ENCODE measurements around the gene LRRC57. TPM values are rescaled to one million over a fixed set of nuclear protein-coding genes. Genes with fewer than 3 reads are reported as not detected.

The LRRC57 gene
- total RNA-seq, 4 donors from 2014 or later = 20.9 to 46.9 (median 31.8) TPM

DNA sequence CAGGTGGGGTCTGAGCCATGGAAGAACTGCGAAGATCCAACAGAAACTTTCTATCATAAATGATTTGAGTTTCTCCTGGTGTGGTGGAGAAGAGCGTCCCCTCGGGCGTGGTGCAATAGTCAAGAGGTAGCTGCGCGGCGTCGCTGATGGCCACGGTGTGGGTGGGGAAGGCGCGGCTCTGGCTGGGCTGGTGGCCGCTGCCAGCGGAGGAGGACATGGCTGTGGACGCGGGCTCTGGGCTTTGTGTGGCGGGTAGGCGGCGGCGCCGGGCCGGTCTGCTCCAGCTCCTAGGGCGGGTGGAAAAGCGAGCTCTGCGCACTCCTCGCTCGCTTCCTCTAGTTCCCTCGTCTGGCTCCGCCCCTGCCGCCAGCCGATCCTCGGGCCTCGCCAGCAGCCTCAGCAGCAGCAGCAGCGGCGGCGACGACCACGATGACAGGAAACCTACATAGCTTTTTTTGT lies 32.7 kb upstream of the LRRC57 start:
- Histone ChIP-seq H3K4me3 (peak overlapping the region; percentile 46), H3K9me3 (no peaks in the 10 kb centered on the region), H3K27ac (peak overlapping the region; percentile 69), H3K4me1 (peaks cover 48% of the 10 kb centered on the region), H3K27me3 (no peaks in the 10 kb centered on the region), H3K36me3 (no peaks in the 10 kb centered on the region)
- TF ChIP-seq EP300 (IDR thresholded peaks at IDR 0.05) = no peak
- TF ChIP-seq POLR2AphosphoS5 (IDR thresholded peaks at IDR 0.05) = peak in 1 of 3 donors; percentile 13
- WGBS = 3% methylated on average over 28 of the region's 37 CpGs
- peak; percentile 89 to 92 for DNase-seq (ENCODE audit: low spot score in 2 of 2)

DNA sequence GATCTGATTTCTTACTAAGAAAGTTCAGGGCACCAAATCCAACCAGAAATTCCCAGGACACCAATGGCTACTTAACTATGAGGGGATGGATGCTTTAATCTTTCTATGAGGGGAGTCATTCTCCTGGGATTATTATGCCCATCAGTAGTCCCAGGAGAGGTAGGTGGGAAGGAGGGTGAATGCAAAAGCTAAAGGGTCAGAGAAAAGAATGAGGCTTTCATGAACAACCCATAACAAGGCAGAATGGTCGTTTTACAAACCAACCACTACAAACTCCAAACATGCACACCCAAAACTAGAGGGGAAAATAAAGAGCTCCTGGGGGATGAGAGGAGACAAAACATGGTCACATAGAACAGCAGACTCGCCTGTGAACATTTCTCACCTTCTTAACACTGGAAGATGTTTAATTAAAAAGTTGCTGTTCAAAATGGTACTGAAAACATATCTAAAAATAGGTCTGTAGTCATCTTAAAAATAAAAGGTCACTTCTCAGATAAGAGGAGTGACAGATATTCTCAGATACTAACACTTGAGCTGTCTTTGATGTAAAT lies 30.5 kb upstream of the LRRC57 start:
- TF ChIP-seq POLR2AphosphoS5 (IDR thresholded peaks at IDR 0.05) = no peak
- TF ChIP-seq, protein P1, sequence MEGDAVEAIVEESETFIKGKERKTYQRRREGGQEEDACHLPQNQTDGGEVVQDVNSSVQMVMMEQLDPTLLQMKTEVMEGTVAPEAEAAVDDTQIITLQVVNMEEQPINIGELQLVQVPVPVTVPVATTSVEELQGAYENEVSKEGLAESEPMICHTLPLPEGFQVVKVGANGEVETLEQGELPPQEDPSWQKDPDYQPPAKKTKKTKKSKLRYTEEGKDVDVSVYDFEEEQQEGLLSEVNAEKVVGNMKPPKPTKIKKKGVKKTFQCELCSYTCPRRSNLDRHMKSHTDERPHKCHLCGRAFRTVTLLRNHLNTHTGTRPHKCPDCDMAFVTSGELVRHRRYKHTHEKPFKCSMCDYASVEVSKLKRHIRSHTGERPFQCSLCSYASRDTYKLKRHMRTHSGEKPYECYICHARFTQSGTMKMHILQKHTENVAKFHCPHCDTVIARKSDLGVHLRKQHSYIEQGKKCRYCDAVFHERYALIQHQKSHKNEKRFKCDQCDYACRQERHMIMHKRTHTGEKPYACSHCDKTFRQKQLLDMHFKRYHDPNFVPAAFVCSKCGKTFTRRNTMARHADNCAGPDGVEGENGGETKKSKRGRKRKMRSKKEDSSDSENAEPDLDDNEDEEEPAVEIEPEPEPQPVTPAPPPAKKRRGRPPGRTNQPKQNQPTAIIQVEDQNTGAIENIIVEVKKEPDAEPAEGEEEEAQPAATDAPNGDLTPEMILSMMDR (IDR thresholded peaks at IDR 0.05) = no peak
- no peak for TF ChIP-seq POLR2A (IDR thresholded peaks at IDR 0.05)
- no peak for TF ChIP-seq EP300 (IDR thresholded peaks at IDR 0.05)
- Histone ChIP-seq H3K9me3 (no peaks in the 10 kb centered on the region), H3K4me3 (no peak overlapping the region), H3K36me3 (no peaks in the 10 kb centered on the region), H3K27ac (no peak overlapping the region), H3K4me1 (peaks cover 55% of the 10 kb centered on the region), H3K27me3 (no peaks in the 10 kb centered on the region)
- DNase-seq (ENCODE audit: low spot score in 2 of 2) = no peak
- 82% methylated on average over 2 of the region's 2 CpGs for WGBS

DNA sequence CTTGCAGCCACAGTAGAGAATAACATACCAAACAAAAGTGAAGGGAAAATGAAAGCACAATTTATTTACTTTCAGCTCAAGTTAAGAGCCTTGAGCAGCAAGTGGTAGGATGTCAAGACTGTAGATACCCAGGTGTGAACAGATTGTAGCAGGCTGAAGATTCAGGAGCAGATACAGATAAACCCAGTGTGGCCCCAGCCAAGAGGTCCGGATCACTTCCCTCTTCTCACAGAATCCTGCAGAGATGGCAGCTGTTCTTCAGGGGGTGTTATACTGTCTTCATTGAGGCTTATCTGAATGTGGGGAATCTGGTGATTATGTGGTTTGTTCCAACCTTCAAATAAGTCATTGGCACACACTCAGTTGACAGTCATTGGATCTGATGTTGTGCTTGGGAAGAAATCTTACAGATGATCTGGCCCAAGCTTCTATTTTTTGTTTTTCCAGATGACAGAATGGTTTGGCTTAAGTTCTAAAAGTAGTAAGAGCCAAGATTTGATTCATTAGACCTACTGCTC lies 29.0 kb upstream of the LRRC57 start:
- H3K36me3 ChIP-seq = no peaks in the 10 kb centered on the region
- TF ChIP-seq POLR2A (IDR thresholded peaks at IDR 0.05) (no peak), EP300 (IDR thresholded peaks at IDR 0.05) (no peak), POLR2AphosphoS5 (IDR thresholded peaks at IDR 0.05) (no peak)
- TF ChIP-seq, protein P1 (IDR thresholded peaks at IDR 0.05) = no peak
- no peak overlapping the region for H3K4me3 ChIP-seq
- peak overlapping the region; percentile 6 for H3K27ac ChIP-seq
- H3K4me1 ChIP-seq = peaks cover 46% of the 10 kb centered on the region
- no peak for DNase-seq (ENCODE audit: low spot score in 2 of 2)
- no peaks in the 10 kb centered on the region for H3K27me3 ChIP-seq
- no peaks in the 10 kb centered on the region for H3K9me3 ChIP-seq
- WGBS = 17% methylated on average over 1 of the region's 1 CpG

DNA sequence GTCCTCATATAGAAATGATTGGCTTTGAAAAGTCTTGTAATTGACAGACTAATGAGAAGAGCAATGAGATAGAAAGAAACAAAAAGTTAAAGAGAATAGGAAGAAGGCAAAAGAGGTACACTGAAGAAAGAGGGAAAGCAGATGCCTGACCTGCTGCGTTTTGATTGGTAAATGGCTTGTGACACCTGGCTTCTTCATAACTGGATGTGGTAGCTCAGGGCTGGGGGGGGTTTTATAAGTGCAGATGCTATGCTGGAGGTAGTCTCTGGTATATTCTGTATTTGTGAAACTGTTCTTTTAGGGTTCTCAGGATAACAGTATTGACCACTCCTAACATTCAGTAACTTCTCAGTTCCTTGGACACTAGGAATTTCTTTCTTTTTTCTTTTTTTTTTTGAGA lies 28.2 kb upstream of the LRRC57 start:
- Histone ChIP-seq H3K4me1 (peaks cover 38% of the 10 kb centered on the region), H3K9me3 (no peaks in the 10 kb centered on the region), H3K36me3 (no peaks in the 10 kb centered on the region), H3K4me3 (no peak overlapping the region), H3K27ac (no peak overlapping the region), H3K27me3 (no peaks in the 10 kb centered on the region)
- DNase-seq (ENCODE audit: low spot score in 2 of 2) = no peak
- 68% methylated on average over 1 of the region's 1 CpG for WGBS
- TF ChIP-seq EP300 (IDR thresholded peaks at IDR 0.05) = no peak
- no peak for TF ChIP-seq POLR2AphosphoS5 (IDR thresholded peaks at IDR 0.05)
- no peak for TF ChIP-seq POLR2A (IDR thresholded peaks at IDR 0.05)
- TF ChIP-seq, protein P1 (IDR thresholded peaks at IDR 0.05) = no peak

DNA sequence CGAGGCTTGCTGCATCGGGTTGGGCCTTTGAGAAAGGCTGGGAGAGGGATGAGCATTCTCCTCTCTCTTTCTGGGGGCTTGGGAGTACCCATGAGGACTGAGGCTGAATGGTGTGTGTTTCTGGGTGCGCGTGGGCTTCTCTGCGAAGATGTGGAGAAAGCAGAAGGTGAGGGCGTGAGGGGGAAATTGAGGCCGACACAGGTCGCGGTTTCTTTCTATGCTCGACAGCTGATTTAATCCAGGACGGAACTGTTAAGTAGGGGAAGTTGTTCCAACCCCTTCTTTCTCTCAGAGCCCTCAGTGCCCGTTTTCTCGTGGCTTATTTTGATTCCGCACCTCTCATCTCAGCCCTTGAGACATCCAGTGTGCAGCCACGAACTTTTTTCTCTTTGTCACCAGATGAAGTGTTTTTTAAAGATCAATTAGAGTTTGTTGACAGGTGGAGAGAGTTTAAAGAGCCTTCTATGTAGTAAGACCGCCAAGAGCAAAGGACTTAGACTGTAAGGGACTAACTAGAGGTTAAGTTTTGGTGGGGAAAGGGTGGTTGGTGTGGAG lies 27.5 kb upstream of the LRRC57 start:
- H3K27ac ChIP-seq = peak overlapping the region; percentile 84
- WGBS = 9% methylated on average over 16 of the region's 16 CpGs
- TF ChIP-seq POLR2AphosphoS5 (IDR thresholded peaks at IDR 0.05) = no peak
- TF ChIP-seq POLR2A (IDR thresholded peaks at IDR 0.05) = no peak
- TF ChIP-seq, protein P1 (IDR thresholded peaks at IDR 0.05) = no peak
- TF ChIP-seq EP300 (IDR thresholded peaks at IDR 0.05) = no peak
- no peak for DNase-seq (ENCODE audit: low spot score in 2 of 2)
- no peaks in the 10 kb centered on the region for H3K36me3 ChIP-seq
- peaks cover 35% of the 10 kb centered on the region for H3K4me1 ChIP-seq
- no peaks in the 10 kb centered on the region for H3K27me3 ChIP-seq
- peak overlapping the region; percentile 89 for H3K4me3 ChIP-seq
- H3K9me3 ChIP-seq = no peaks in the 10 kb centered on the region
